ENCODE measurements around the gene MAML3. TPM values are rescaled to one million over a fixed set of nuclear protein-coding genes. Genes with fewer than 3 reads are reported as not detected.

MAML3 gene
- total RNA-seq, 2 donors from 2014 or later: 2.6 to 5.8 TPM

DNA sequence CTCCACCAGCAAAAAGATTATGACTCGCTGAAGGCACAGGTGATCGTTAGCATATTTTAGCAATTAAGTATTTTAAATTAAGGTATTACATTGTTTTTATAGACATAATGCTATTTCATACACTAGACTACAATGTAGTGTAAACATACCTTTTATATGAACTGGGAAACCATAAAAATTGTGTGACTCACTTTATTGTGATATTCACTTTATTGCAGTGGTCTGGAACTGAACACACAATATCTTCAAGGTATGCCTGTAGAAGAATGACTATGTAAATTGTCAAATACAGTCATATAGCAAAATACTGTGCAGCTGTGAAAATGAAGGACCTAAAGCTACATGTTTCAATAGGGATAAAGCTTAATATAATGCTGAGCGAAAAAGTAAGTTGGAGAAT, 26.6 kb upstream of the MAML3 start:
- DNase-seq (ENCODE audit: low spot score): no peak
- H3K4me1 ChIP-seq: no peaks in the 10 kb centered on the region
- TF ChIP-seq, protein P1, sequence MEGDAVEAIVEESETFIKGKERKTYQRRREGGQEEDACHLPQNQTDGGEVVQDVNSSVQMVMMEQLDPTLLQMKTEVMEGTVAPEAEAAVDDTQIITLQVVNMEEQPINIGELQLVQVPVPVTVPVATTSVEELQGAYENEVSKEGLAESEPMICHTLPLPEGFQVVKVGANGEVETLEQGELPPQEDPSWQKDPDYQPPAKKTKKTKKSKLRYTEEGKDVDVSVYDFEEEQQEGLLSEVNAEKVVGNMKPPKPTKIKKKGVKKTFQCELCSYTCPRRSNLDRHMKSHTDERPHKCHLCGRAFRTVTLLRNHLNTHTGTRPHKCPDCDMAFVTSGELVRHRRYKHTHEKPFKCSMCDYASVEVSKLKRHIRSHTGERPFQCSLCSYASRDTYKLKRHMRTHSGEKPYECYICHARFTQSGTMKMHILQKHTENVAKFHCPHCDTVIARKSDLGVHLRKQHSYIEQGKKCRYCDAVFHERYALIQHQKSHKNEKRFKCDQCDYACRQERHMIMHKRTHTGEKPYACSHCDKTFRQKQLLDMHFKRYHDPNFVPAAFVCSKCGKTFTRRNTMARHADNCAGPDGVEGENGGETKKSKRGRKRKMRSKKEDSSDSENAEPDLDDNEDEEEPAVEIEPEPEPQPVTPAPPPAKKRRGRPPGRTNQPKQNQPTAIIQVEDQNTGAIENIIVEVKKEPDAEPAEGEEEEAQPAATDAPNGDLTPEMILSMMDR (IDR thresholded peaks at IDR 0.05): no peak
- H3K27ac ChIP-seq: no peak overlapping the region
- H3K36me3 ChIP-seq: no peaks in the 10 kb centered on the region
- H3K9me3 ChIP-seq: no peaks in the 10 kb centered on the region
- no peaks in the 10 kb centered on the region for H3K27me3 ChIP-seq
- no peak overlapping the region for H3K4me3 ChIP-seq

DNA sequence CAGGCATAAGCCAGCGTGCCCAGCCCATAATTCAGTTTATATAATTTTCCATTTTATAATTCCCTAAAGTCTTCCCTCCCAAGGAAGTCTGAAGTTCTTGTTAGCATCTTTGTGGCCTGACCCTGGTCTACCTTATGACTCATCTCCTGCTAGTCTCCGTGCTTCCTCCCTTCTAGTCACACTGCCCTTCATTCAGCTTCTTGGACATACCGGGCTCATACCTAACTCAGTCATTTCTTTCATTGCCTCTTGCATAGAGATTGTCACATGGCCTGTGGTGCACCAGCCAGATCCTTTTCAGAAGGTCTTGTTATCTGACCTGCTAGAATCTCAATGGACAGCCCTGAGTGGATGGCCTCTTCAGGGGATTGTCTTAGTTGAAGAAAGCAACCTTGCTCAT, 22.8 kb upstream of the MAML3 start:
- TF ChIP-seq, protein P1 (IDR thresholded peaks at IDR 0.05): no peak

DNA sequence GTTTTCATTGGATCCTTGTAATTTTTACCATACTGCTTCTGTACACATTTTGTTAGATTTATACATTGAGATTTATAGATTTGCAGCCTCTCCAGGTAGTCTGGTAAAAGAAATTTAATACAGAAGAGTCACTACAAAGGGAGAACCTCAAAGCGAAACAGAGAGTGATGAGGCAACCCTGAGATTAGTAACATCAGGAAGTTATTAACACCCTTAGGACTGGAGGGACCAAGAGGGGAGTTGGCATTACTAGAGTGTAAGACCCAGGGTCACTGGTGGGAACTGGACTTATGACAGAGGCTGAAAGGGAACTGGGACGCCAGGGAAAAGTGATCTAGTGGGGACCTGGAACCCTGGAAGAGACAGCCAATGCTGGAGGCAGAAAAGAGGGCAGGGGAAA, 20.6 kb upstream of the MAML3 start:
- H3K4me3 ChIP-seq: no peak overlapping the region
- no peak overlapping the region for H3K27ac ChIP-seq
- H3K27me3 ChIP-seq: no peaks in the 10 kb centered on the region
- H3K9me3 ChIP-seq: no peaks in the 10 kb centered on the region
- no peaks in the 10 kb centered on the region for H3K4me1 ChIP-seq
- TF ChIP-seq, protein P1 (IDR thresholded peaks at IDR 0.05): no peak
- DNase-seq (ENCODE audit: low spot score): no peak
- H3K36me3 ChIP-seq: no peaks in the 10 kb centered on the region

More for the DNA sequence above, 22.8 kb upstream of the MAML3 start:
- Histone ChIP-seq H3K4me3 (no peak overlapping the region), H3K4me1 (no peaks in the 10 kb centered on the region), H3K27me3 (no peaks in the 10 kb centered on the region), H3K27ac (no peak overlapping the region), H3K9me3 (no peaks in the 10 kb centered on the region), H3K36me3 (no peaks in the 10 kb centered on the region)
- DNase-seq (ENCODE audit: low spot score): no peak

DNA sequence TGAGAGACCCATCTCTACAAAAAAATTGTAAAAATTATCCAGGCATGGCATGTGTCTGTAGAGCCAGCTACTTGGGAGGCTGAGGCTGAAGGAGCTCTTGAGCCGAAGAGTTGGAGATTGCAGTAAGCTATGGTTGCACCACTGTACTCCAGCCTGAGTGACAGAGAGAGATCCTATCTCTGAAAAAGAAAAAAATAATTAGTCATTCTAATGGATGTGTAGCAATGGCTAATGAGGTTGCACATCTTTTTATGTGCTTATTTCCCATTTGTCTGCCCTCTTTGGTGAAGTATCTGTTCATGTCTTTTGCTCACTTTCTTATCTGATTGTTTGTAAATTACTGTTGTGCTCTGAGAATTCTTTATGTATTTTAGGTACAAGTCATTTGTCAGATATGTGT, 19.0 kb upstream of the MAML3 start:
- Histone ChIP-seq H3K27ac (no peak overlapping the region), H3K27me3 (no peaks in the 10 kb centered on the region), H3K4me3 (no peak overlapping the region), H3K36me3 (no peaks in the 10 kb centered on the region), H3K9me3 (no peaks in the 10 kb centered on the region), H3K4me1 (no peaks in the 10 kb centered on the region)
- no peak for DNase-seq (ENCODE audit: low spot score)
- TF ChIP-seq, protein P1 (IDR thresholded peaks at IDR 0.05): no peak

DNA sequence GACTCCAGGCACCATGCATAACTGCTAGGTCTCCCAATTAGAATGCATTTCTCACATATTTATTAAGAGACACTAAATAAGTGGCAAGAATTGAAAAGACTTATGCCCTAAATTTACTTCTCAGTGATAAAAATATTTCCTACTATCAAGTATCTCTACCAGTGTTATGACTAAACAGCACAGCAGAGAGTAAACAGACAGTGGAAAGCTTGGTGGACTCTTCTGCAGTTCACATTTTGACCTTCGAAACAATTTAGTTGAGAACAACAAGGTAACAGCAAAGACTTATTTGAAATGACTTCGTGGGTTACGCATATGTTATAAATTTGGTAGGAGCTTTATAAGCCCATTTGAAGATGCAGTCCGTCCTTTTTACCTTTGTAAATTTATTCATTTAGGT, 16.3 kb upstream of the MAML3 start:
- Histone ChIP-seq H3K9me3 (no peaks in the 10 kb centered on the region), H3K27me3 (no peaks in the 10 kb centered on the region), H3K4me1 (no peaks in the 10 kb centered on the region), H3K27ac (no peak overlapping the region), H3K4me3 (no peak overlapping the region), H3K36me3 (no peaks in the 10 kb centered on the region)
- no peak for DNase-seq (ENCODE audit: low spot score)
- TF ChIP-seq, protein P1 (IDR thresholded peaks at IDR 0.05): no peak

DNA sequence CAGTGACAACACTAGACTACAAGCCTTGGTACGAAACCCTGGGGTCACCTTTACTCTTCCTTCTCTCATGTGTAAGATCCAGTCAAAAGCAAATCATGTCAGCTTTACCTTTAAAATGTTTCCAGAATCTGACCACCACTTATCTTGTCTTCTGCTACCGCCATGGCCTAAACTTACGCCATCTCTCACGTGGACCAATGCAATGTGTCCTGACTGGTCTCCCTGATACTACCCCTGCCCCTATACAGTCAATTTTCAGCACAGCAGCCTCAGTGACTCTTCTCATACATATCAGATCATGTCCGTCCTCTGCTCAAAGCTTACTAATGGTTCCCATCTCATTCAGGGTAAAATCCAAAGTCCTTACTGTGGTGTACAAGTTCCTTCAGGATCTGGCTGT, 15.0 kb upstream of the MAML3 start:
- Histone ChIP-seq H3K36me3 (no peaks in the 10 kb centered on the region), H3K27ac (no peak overlapping the region), H3K9me3 (no peaks in the 10 kb centered on the region), H3K4me3 (no peak overlapping the region), H3K4me1 (no peaks in the 10 kb centered on the region), H3K27me3 (no peaks in the 10 kb centered on the region)
- DNase-seq (ENCODE audit: low spot score): no peak
- TF ChIP-seq, protein P1 (IDR thresholded peaks at IDR 0.05): no peak
